Endothelial cell (in vitro differentiated cells): ENCODE measurements around the gene DHRS7B. TPM values are rescaled to one million over a fixed set of nuclear protein-coding genes. Genes with fewer than 3 reads are reported as not detected.
"Not testable (repeated sequence)": the region's sequence is repeated elsewhere in the genome, so short reads cannot be mapped to it uniquely, and the experiment has no call there.

Experiments used
- DNase-seq: peaks from one replicate; pipeline ENCODE4 v3.0.0; 2021; ENCODE audit warnings: low spot score
- H3K27ac Mint-ChIP-seq: one replicate; pipeline ENCODE4 v1.8.0; 2021; ENCODE audit warnings: mixed read lengths, inconsistent platforms; ENCODE audit not compliant: unreplicated experiment
- H3K27me3 Mint-ChIP-seq: one replicate; pipeline ENCODE4 v1.8.0; 2021; ENCODE audit warnings: mild to moderate bottlenecking, moderate library complexity, mixed read lengths, inconsistent platforms; ENCODE audit not compliant: unreplicated experiment
- H3K36me3 Mint-ChIP-seq: one replicate; pipeline ENCODE4 v1.8.0; 2021; ENCODE audit warnings: mild to moderate bottlenecking, low read depth, mixed read lengths, inconsistent platforms; ENCODE audit not compliant: unreplicated experiment
- H3K4me1 Mint-ChIP-seq: one replicate; pipeline ENCODE4 v1.8.0; 2021; ENCODE audit warnings: mild to moderate bottlenecking, mixed read lengths, inconsistent platforms; ENCODE audit not compliant: unreplicated experiment
- H3K4me3 Mint-ChIP-seq: one replicate; pipeline ENCODE4 v1.8.0; 2021; ENCODE audit warnings: mild to moderate bottlenecking, mixed read lengths, inconsistent platforms; ENCODE audit not compliant: unreplicated experiment
- H3K9me3 Mint-ChIP-seq: one replicate; pipeline ENCODE4 v1.8.0; 2021; ENCODE audit warnings: mixed read lengths, inconsistent platforms; ENCODE audit not compliant: unreplicated experiment
- CTCF ChIP-seq: fragments of 200-600 bp; sonication (generic); IDR thresholded peaks from one replicate; pipeline ENCODE4 v1.5.0; 2021; ENCODE audit warnings: antibody characterized with exemption; ENCODE audit not compliant: unreplicated experiment
- total RNA-seq: library from RNA; stranded (reverse); fragmentation: NEBNext Ultra II Directional; extraction: Animal tissue kit (Norgen Biotek cat#: 25700); gene quantifications from one replicate; pipeline ENCODE4 v1.2.1, GENCODE V29; 2021; ENCODE audit not compliant: unreplicated experiment

The DHRS7B gene
- total RNA-seq, 1 donor from 2014 or later: 31.0 TPM

DNA sequence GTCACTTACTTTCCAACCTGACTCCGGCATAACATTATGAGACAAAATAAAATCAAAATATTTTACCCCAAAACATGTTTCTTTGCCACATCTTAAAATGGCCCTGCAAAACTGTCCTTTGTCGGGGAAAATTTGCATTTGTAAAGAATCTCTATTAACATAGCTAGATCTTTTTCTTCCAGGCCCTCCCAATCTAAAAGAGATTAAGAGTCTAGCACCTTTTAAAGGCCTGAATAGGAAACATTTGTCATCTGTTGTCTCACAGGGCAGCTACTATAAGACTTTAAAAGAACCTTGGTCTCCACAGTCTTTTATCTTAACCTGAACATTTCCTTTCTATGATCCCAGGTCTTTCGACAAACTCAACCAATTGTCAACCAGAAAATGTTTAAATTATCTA is 18.1 kb upstream of the DHRS7B start:
- Mint-ChIP-seq H3K9me3 (no peaks in the 10 kb centered on the region), H3K27me3 (peaks cover 1% of the 10 kb centered on the region), H3K36me3 (no peaks in the 10 kb centered on the region), H3K4me3 (no peak overlapping the region), H3K27ac (no peak overlapping the region), H3K4me1 (no peaks in the 10 kb centered on the region)
- no peak for TF ChIP-seq CTCF
- no peak for DNase-seq

- no peaks in the 10 kb centered on the region for H3K36me3 Mint-ChIP-seq
- no peak for DNase-seq
- peaks cover 5% of the 10 kb centered on the region for H3K27me3 Mint-ChIP-seq
- H3K4me1 Mint-ChIP-seq: no peaks in the 10 kb centered on the region
- H3K4me3 Mint-ChIP-seq: no peak overlapping the region
- TF ChIP-seq CTCF: no peak
- no peaks in the 10 kb centered on the region for H3K9me3 Mint-ChIP-seq
- no peak overlapping the region for H3K27ac Mint-ChIP-seq
Observed at GRCh38 chr17:21113049-21113690, 13.6 kb upstream of the DHRS7B start.

DNA sequence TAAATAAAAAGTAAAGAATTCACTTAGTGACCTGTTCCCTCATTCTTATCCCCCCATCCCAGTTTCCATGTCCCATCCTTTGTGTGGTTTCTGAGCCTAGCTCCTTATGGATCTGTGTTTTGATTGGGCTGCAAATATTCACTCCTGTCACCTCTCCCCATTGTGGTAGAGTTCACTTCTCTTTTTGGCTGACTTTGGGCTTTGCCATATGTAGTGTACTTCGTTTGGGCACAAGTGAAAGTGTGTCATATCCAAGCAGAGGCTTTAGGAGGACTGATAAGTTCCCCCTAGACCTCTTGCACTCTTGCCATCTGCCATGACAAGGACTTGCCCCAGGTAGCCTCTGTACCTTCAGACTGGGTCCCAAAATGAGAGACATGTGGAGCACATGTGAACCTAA is 13.0 kb upstream of the DHRS7B start:
- H3K27ac Mint-ChIP-seq: no peak overlapping the region
- peaks cover 5% of the 10 kb centered on the region for H3K27me3 Mint-ChIP-seq
- no peak for DNase-seq
- H3K4me3 Mint-ChIP-seq: no peak overlapping the region
- H3K4me1 Mint-ChIP-seq: no peaks in the 10 kb centered on the region
- no peaks in the 10 kb centered on the region for H3K9me3 Mint-ChIP-seq
- TF ChIP-seq CTCF: no peak
- H3K36me3 Mint-ChIP-seq: no peaks in the 10 kb centered on the region

DNA sequence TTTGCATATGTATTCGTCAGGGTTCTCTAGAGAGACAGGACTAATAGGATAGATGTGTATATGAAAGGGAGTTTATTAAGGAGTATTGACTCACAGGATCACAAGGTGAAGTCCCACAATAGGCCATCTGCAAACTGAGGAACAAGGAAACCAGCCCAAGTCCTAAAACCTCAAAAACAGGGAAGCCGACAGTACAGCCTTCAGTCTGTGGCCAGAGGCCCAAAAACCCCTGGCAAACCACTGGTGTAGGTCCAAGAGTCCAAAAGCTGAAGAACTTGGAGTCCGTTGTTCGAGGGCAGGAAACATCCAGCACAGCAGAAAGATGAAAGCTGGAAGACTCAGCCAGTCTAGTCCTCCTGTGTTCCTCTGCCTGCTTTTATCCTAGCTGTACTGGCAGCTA is 12.0 kb upstream of the DHRS7B start:
- H3K4me3 Mint-ChIP-seq, H3K27ac Mint-ChIP-seq, DNase-seq, H3K9me3 Mint-ChIP-seq, H3K4me1 Mint-ChIP-seq, H3K36me3 Mint-ChIP-seq, H3K27me3 Mint-ChIP-seq: not testable (repeated sequence)

DNA sequence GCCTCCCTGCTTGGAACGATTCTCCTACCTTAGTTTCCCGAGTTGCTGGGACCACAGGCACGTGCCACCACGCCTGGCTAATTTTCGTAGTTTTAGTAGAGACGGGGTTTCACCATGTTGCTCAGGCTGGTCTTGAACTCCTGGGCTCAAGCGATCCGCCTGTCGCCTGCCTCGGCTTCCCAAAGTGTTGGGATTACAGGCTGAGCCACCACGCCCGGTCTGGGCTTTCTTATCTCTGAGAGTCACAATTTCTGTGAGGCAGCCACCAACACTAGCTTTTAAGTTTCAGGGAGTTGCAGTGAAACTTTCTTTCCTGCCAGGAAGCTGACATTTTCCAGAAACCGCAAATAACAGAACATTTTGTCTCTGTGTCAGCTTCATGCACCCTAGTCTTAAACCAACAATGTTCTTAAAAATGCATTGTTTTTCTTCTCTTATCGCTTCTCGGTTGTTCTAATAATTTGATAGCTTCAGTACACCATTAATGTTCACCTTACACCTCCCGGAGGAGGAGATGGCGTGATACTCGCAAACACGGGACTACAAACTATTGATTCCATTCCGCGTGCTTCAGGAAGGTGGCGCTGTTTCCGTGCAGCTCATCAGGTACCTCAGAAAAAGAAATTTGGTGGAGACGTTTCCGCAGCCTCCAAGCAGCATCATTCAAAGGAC is 7.4 kb upstream of the DHRS7B start:
- Mint-ChIP-seq H3K36me3 (no peaks in the 10 kb centered on the region), H3K4me3 (peak overlapping the region; percentile 3), H3K9me3 (no peaks in the 10 kb centered on the region), H3K4me1 (peaks cover 9% of the 10 kb centered on the region), H3K27me3 (peaks cover 5% of the 10 kb centered on the region), H3K27ac (peak overlapping the region; percentile 62)
- peak; percentile 84 for TF ChIP-seq CTCF
- DNase-seq: peak; percentile 71
